Measurements from ENCODE around the gene PTX4.

PTX4 gene

DNA sequence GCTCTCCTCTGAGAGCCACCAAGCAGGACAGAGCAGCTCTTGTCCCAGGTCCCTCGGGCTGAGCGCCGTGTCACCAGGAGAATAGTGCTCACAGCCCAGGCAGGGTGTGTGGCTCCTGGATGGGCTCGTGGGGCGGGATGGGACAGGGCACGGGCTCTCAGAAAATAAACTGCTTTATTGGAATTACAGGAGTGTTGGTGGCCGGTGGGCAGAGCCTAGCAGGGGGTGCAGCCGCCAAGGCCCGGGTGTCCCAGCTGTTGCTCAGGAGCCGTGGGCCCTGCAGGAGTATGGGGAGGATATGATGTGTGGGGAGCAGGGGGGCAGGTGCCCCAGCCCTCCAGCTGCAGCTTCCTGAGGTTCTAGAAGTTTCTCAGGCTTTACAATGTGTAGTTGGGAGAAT is 21.5 kb upstream of the PTX4 start:
- no peak for TF ChIP-seq EGR1 (IDR thresholded peaks at IDR 0.05)

DNA sequence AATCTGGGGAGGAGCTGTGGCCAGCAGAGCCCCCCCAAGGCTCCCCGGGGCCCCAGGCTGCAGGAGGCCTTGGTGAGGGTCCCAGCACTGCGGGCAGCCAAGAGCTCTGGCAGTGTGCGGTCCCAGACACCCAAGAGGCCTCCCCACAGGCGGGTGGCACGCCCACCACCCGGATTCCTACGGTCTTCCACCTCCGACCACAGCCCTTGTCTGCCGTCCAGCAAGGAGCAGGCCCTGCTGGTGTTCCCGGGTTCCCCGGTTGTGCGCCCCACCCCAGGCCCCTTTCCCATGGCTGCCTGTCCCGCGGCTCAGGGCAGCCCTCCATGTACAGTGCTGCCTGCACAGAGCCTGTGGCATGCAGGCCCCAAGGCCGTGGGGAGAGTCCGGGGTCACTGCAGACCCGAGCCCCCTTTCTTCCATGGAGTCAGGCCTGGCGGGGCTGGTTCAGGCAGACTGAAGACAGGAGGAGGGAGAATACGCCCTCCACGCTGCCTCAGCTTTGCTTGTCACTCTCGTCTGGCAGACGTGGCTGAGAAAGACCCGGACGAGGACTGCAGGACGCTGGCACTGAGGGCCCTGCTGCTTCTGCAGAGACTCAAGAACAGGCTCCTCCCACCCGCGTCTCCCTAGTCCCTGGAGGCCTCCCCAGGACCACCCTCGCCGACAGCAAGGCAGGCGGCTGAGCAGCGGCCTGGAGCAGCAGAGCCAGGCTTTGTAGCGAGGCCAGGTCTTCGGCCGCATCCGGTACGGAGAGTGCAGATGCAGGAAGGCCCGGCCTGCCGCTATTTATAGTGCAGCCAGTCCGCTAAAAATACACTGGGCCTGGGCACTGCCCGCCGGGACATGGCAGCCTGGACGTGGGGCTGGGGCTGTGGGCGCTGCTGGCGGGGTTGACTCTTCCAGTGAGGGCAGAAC is 20.8 kb upstream of the PTX4 start:
- TF ChIP-seq ZBTB7A (IDR thresholded peaks at IDR 0.05; ENCODE audit: low read depth) (no peak), EP300 (IDR thresholded peaks at IDR 0.05; ENCODE audit: borderline replicate concordance) (no peak), CREB1 (IDR thresholded peaks at IDR 0.05; ENCODE audit: low read depth) (no peak), YY1 (IDR thresholded peaks at IDR 0.05; ENCODE audit: low read depth) (no peak), TAF1 (IDR thresholded peaks at IDR 0.05; ENCODE audit: low read depth) (no peak), TEAD4 (IDR thresholded peaks at IDR 0.05) (no peak)

DNA sequence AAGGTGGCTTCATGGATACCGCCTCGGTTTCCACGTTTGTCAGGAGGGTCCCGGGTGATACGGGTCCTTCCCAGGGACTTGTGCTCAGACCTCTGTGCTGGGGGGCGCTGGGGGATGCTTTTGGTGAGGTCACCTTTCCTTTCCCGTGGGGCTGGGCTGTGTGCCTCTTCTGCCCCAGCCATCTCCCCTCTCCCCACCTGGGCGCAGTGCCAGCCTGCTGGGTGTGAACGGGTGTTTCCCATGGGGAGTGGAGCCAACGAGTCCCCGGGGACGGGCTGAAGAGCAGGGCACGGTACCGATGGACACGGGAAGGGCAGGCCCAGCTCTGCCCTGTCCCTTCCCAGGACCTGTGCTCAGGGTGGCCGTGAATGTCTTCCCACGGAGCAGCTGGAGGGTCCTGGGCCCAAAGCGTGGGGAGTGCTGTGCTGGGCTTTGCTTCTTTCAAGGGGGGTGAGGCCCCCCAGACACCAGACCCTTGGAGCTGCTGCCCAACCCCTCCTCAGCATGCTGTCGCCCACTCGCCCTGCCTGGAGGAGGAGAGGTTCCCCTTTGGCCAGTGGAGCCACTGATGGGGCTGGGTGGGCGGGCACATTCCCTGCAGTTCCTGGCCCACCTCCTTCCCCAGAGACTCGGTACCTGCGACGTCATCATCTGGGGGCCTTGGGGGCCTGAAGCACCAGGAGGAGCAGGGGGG is 19.9 kb upstream of the PTX4 start:
- no peak for TF ChIP-seq EGR1 (IDR thresholded peaks at IDR 0.05)
- TF ChIP-seq, protein P1, sequence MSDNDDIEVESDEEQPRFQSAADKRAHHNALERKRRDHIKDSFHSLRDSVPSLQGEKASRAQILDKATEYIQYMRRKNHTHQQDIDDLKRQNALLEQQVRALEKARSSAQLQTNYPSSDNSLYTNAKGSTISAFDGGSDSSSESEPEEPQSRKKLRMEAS (IDR thresholded peaks at IDR 0.05): no peak
- TF ChIP-seq TCF12 (IDR thresholded peaks at IDR 0.05; ENCODE audit: low read depth): no peak
- no peak for TF ChIP-seq CREB1 (IDR thresholded peaks at IDR 0.05; ENCODE audit: low read depth)
- no peak for TF ChIP-seq EP300 (IDR thresholded peaks at IDR 0.05; ENCODE audit: borderline replicate concordance)
- TF ChIP-seq, protein P2, sequence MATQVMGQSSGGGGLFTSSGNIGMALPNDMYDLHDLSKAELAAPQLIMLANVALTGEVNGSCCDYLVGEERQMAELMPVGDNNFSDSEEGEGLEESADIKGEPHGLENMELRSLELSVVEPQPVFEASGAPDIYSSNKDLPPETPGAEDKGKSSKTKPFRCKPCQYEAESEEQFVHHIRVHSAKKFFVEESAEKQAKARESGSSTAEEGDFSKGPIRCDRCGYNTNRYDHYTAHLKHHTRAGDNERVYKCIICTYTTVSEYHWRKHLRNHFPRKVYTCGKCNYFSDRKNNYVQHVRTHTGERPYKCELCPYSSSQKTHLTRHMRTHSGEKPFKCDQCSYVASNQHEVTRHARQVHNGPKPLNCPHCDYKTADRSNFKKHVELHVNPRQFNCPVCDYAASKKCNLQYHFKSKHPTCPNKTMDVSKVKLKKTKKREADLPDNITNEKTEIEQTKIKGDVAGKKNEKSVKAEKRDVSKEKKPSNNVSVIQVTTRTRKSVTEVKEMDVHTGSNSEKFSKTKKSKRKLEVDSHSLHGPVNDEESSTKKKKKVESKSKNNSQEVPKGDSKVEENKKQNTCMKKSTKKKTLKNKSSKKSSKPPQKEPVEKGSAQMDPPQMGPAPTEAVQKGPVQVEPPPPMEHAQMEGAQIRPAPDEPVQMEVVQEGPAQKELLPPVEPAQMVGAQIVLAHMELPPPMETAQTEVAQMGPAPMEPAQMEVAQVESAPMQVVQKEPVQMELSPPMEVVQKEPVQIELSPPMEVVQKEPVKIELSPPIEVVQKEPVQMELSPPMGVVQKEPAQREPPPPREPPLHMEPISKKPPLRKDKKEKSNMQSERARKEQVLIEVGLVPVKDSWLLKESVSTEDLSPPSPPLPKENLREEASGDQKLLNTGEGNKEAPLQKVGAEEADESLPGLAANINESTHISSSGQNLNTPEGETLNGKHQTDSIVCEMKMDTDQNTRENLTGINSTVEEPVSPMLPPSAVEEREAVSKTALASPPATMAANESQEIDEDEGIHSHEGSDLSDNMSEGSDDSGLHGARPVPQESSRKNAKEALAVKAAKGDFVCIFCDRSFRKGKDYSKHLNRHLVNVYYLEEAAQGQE (IDR thresholded peaks at IDR 0.05; ENCODE audit: low read depth): no peak
- no peak for TF ChIP-seq NFIC (IDR thresholded peaks at IDR 0.05)
- TF ChIP-seq RAD21 (IDR thresholded peaks at IDR 0.05; ENCODE audit: low read depth): no peak
- TF ChIP-seq TEAD4 (IDR thresholded peaks at IDR 0.05): no peak
- TF ChIP-seq CEBPB (IDR thresholded peaks at IDR 0.05): no peak
- no peak for TF ChIP-seq FOXM1 (IDR thresholded peaks at IDR 0.05; ENCODE audit: borderline replicate concordance, low read depth)
- TF ChIP-seq, protein P3, sequence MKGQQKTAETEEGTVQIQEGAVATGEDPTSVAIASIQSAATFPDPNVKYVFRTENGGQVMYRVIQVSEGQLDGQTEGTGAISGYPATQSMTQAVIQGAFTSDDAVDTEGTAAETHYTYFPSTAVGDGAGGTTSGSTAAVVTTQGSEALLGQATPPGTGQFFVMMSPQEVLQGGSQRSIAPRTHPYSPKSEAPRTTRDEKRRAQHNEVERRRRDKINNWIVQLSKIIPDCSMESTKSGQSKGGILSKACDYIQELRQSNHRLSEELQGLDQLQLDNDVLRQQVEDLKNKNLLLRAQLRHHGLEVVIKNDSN (IDR thresholded peaks at IDR 0.05): no peak
- TF ChIP-seq TAF1 (IDR thresholded peaks at IDR 0.05; ENCODE audit: low read depth): no peak
- no peak for TF ChIP-seq YY1 (IDR thresholded peaks at IDR 0.05; ENCODE audit: low read depth)
- no peak for TF ChIP-seq ZBTB7A (IDR thresholded peaks at IDR 0.05; ENCODE audit: low read depth)

DNA sequence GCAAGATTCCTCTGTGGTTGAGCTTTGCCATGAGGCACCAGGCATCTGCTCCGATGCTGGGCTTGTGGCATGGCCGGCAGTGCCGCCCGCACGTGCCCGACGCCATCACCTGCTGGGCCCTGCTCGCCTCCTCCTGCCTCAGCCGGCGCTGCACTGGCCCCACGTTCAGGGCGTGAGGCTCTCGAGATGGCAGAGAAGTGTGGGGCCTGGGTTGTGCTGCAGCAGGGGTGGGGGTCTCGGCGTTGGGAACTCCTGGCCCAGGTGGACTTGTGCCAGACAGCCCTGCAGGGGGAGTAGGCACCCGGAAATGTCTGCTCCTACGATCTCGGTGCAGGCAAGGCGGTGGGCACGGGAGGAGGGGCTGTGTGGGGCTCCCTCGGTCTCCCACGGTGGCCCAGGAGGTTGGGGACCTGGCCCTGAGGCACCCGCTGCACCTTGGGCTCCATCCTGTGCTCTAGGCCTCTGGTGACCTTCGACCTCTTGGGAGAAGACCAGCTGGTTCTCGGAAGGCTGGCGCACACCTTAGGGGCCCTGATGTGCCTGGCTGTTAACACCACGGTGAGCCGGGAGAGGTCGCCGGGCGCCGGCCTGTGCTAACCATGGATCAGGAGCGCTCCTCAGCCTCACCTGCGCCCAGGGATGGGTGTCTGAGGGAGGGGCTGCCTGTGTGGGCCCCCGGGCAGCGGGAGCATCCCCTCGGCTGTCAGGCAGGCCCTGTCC is 17.9 kb upstream of the PTX4 start:
- TF ChIP-seq EP300 (IDR thresholded peaks at IDR 0.05; ENCODE audit: borderline replicate concordance) (no peak), TAF1 (IDR thresholded peaks at IDR 0.05; ENCODE audit: low read depth) (no peak), TCF12 (IDR thresholded peaks at IDR 0.05; ENCODE audit: low read depth) (no peak), CEBPB (IDR thresholded peaks at IDR 0.05) (no peak), EGR1 (IDR thresholded peaks at IDR 0.05) (no peak), RAD21 (IDR thresholded peaks at IDR 0.05; ENCODE audit: low read depth) (no peak), FOXM1 (IDR thresholded peaks at IDR 0.05; ENCODE audit: borderline replicate concordance, low read depth) (no peak), CREB1 (IDR thresholded peaks at IDR 0.05; ENCODE audit: low read depth) (no peak), YY1 (IDR thresholded peaks at IDR 0.05; ENCODE audit: low read depth) (no peak), NFIC (IDR thresholded peaks at IDR 0.05) (no peak), ZBTB7A (IDR thresholded peaks at IDR 0.05; ENCODE audit: low read depth) (no peak), TEAD4 (IDR thresholded peaks at IDR 0.05) (no peak)
- TF ChIP-seq, protein P1 (IDR thresholded peaks at IDR 0.05): no peak
- TF ChIP-seq, protein P2 (IDR thresholded peaks at IDR 0.05; ENCODE audit: low read depth): no peak
- TF ChIP-seq, protein P3 (IDR thresholded peaks at IDR 0.05): no peak

DNA sequence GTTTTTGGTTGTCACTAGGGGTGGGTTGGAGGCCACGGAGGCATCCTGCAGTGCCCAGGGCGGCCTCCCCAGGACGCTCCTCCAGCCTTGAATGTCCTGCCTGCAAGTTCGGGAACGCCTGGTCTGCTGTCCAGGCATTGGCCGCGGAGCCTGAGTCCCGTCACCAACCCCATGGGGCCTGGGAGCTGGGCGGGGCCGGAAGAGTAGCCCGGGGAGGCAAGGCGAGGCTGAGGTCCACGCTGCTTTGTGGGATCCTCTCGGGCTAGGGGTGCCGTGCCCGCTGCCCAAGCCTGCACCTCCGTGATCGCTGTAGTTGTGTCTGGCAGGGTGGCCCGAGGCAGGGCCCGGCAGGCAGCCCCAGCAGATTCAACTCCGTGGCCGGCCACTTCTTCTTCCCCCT is 17.2 kb upstream of the PTX4 start:
- TF ChIP-seq RAD21 (IDR thresholded peaks at IDR 0.05; ENCODE audit: low read depth) (no peak), TEAD4 (IDR thresholded peaks at IDR 0.05) (no peak), NFIC (IDR thresholded peaks at IDR 0.05) (no peak), CEBPB (IDR thresholded peaks at IDR 0.05) (no peak), TAF1 (IDR thresholded peaks at IDR 0.05; ENCODE audit: low read depth) (no peak), CREB1 (IDR thresholded peaks at IDR 0.05; ENCODE audit: low read depth) (no peak)
- TF ChIP-seq, protein P1 (IDR thresholded peaks at IDR 0.05): no peak
- TF ChIP-seq, protein P3 (IDR thresholded peaks at IDR 0.05): no peak
- TF ChIP-seq, protein P2 (IDR thresholded peaks at IDR 0.05; ENCODE audit: low read depth): no peak
